ENCODE results near the gene GATB. TPM values are rescaled to one million over a fixed set of nuclear protein-coding genes. Genes with fewer than 3 reads are reported as not detected.

Gene GATB
- polyA plus RNA-seq, 3 donors, result 5.5 to 12.2 (median 9.0) TPM

DNA sequence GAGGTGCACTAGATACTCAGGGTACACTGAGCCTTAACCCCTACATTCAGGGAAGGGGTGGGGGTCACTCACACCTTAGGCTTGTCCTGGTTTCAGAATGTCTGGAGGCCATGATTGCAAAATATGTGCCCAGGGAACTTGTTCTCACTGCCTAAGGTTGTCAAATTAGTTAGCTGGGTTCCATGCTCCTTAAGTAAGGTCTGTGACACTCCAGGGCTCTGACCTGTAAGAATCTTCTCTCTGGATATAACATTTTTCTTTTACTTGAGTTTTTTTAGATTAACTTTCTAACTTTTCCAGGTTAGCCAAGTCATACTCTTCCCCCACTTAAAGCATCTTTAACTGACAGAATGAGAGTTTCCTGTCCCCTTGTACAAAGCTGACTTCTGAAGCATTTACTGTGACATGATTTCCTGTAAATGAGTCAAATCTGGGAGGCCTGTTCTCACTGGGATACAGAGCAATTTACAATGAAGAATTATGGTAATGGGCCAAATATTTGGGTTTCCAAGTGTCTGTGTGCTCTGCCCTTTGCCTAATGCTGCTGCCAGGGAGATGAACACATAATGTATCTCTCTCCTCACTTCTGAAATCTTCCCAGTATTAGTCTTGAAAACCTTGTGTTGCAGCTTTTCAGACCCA, 101.7 kb downstream of the GATB start:
- no peaks in the 10 kb centered on the region for H3K79me2 ChIP-seq (ENCODE audit: insufficient read depth, low read length)
- no peaks in the 10 kb centered on the region for H3K9me3 Mint-ChIP-seq
- no peak overlapping the region for H3K4me3 ChIP-seq (replicated peaks in 1 of 3; ENCODE audit: low read depth in 2 of 3, low read length in 3 of 3)
- no peaks in the 10 kb centered on the region for H4K20me1 ChIP-seq (ENCODE audit: insufficient read depth, low read length)
- H3K27ac ChIP-seq (ENCODE audit: low read depth in 1 of 2, low read length in 2 of 2), result no peak overlapping the region
- no peak overlapping the region for H3K27ac Mint-ChIP-seq
- intact Hi-C loops (cut with micrococcal nuclease), result no loop called here
- no peaks in the 10 kb centered on the region for H3K36me3 ChIP-seq (replicated peaks in 1 of 2; ENCODE audit: control insufficient read depth in 1 of 2, insufficient read depth in 2 of 2, low read length in 2 of 2)
- no peak for DNase-seq
- H3K4me1 Mint-ChIP-seq, result no peaks in the 10 kb centered on the region
- no peaks in the 10 kb centered on the region for H3K27me3 ChIP-seq (ENCODE audit: control insufficient read depth in 2 of 2, insufficient read depth in 2 of 2, low read length in 2 of 2)
- H3K4me2 ChIP-seq (replicated peaks; ENCODE audit: extremely low read depth, low read length, poor library complexity, severe bottlenecking), result no peak overlapping the region
- no peak overlapping the region for H3K4me3 Mint-ChIP-seq
- H3K9ac ChIP-seq (ENCODE audit: insufficient read depth, low read length, poor library complexity, severe bottlenecking), result no peak overlapping the region
- peaks cover 0 to 6% (median 3%) of the 10 kb centered on the region in 3 donors for H3K27me3 Mint-ChIP-seq (ENCODE audit: low read depth in 3 of 3)
- H3K36me3 Mint-ChIP-seq, result no peaks in the 10 kb centered on the region
- no peak overlapping the region for H2AFZ ChIP-seq (ENCODE audit: insufficient read depth, low read depth, low read length, poor library complexity, severe bottlenecking)
- no peaks in the 10 kb centered on the region for H3K4me1 ChIP-seq (ENCODE audit: control insufficient read depth in 1 of 2, insufficient read depth in 2 of 2, low read length in 2 of 2)
- TF ChIP-seq, protein P1, sequence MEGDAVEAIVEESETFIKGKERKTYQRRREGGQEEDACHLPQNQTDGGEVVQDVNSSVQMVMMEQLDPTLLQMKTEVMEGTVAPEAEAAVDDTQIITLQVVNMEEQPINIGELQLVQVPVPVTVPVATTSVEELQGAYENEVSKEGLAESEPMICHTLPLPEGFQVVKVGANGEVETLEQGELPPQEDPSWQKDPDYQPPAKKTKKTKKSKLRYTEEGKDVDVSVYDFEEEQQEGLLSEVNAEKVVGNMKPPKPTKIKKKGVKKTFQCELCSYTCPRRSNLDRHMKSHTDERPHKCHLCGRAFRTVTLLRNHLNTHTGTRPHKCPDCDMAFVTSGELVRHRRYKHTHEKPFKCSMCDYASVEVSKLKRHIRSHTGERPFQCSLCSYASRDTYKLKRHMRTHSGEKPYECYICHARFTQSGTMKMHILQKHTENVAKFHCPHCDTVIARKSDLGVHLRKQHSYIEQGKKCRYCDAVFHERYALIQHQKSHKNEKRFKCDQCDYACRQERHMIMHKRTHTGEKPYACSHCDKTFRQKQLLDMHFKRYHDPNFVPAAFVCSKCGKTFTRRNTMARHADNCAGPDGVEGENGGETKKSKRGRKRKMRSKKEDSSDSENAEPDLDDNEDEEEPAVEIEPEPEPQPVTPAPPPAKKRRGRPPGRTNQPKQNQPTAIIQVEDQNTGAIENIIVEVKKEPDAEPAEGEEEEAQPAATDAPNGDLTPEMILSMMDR (IDR thresholded peaks at IDR 0.05), result no peak
- no peaks in the 10 kb centered on the region for H3K9me3 ChIP-seq (replicated peaks in 1 of 2; ENCODE audit: control insufficient read depth in 1 of 2, insufficient read depth in 1 of 2, low read length in 2 of 2)

DNA sequence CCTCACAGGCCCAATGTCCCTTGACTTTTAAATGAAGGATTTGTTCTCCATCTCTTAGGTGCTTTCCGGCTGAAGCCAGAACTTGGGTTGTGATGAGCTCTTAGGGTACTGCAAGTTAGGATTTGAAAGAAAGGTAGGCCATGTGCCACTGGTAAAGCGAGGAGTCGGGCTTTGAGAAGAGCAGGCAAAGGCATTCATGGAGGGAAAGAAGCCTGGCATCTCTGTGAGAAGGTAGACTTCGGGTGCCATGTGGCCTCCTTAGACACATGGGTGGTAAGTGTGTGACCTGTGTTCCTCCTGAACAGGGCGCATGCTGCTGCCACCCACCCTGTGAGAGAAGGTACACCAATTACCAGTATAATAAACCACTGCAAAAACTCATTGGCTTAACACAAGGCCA, 102.9 kb downstream of the GATB start:
- H3K4me1 Mint-ChIP-seq, result no peaks in the 10 kb centered on the region
- peaks cover 3 to 6% (median 4%) of the 10 kb centered on the region in 3 donors for H3K27me3 Mint-ChIP-seq (ENCODE audit: low read depth in 3 of 3)
- Histone ChIP-seq H2AFZ (ENCODE audit: insufficient read depth, low read depth, low read length, poor library complexity, severe bottlenecking) (no peak overlapping the region), H3K4me1 (ENCODE audit: control insufficient read depth in 1 of 2, insufficient read depth in 2 of 2, low read length in 2 of 2) (no peaks in the 10 kb centered on the region), H3K27ac (ENCODE audit: low read depth in 1 of 2, low read length in 2 of 2) (no peak overlapping the region), H3K9ac (ENCODE audit: insufficient read depth, low read length, poor library complexity, severe bottlenecking) (no peak overlapping the region), H3K9me3 (replicated peaks in 1 of 2; ENCODE audit: control insufficient read depth in 1 of 2, insufficient read depth in 1 of 2, low read length in 2 of 2) (no peaks in the 10 kb centered on the region), H3K27me3 (ENCODE audit: control insufficient read depth in 2 of 2, insufficient read depth in 2 of 2, low read length in 2 of 2) (no peaks in the 10 kb centered on the region), H3K36me3 (replicated peaks in 1 of 2; ENCODE audit: control insufficient read depth in 1 of 2, insufficient read depth in 2 of 2, low read length in 2 of 2) (no peaks in the 10 kb centered on the region), H3K4me3 (replicated peaks in 1 of 3; ENCODE audit: low read depth in 2 of 3, low read length in 3 of 3) (no peak overlapping the region), H3K79me2 (ENCODE audit: insufficient read depth, low read length) (no peaks in the 10 kb centered on the region), H3K4me2 (replicated peaks; ENCODE audit: extremely low read depth, low read length, poor library complexity, severe bottlenecking) (no peak overlapping the region), H4K20me1 (ENCODE audit: insufficient read depth, low read length) (no peaks in the 10 kb centered on the region)
- H3K9me3 Mint-ChIP-seq, result no peaks in the 10 kb centered on the region
- no peak for DNase-seq
- no peaks in the 10 kb centered on the region for H3K36me3 Mint-ChIP-seq
- H3K27ac Mint-ChIP-seq, result no peak overlapping the region
- no peak overlapping the region for H3K4me3 Mint-ChIP-seq
- intact Hi-C loops (cut with micrococcal nuclease), result no loop called here
- TF ChIP-seq, protein P1 (IDR thresholded peaks at IDR 0.05), result no peak
- WGBS (ENCODE audit: insufficient coverage), result 100% methylated on average over 1 of the region's 5 CpGs

Measured in CD14-positive monocyte (primary cell).